A549 (cell line): ENCODE results near the gene FBXO21. TPM values are rescaled to one million over a fixed set of nuclear protein-coding genes. Genes with fewer than 3 reads are reported as not detected.

Experiments used
- ATAC-seq, 2 experiments: fragments of 200-7000 bp in 1 of 2; fragments of >200 bp in 1 of 2; cut with Nextera tagmentation in 1 of 2; cut with Tn5 transposase in 1 of 2; 3 replicates each; pipeline versions ENCODE4 v1.8.0 to v1.9.1; 2018 to 2020; ENCODE audit warnings: mild to moderate bottlenecking in 1 of 2, moderate library complexity in 1 of 2
- CTCF ChIA-PET: fragments of 300-600 bp; sonication (Branson Sonifier 250); formaldehyde crosslinking; extraction: SDS; loops from one replicate; lab custom pipeline; 2021; ENCODE audit warnings: antibody characterized with exemption, inconsistent platforms; lab: Yijun Ruan, JAX
- POLR2A ChIA-PET: fragments of 350-600 bp; formaldehyde crosslinking; extraction: SDS; loops from one replicate; lab custom pipeline; 2021; ENCODE audit warnings: antibody characterized with exemption, inconsistent platforms; lab: Yijun Ruan, JAX
- DNase-seq, 2 experiments: peaks; one replicate each; pipeline versions ENCODE4 v3.0.0 to v3.0.0-alpha.2; 2011 to 2016; ENCODE audit warnings: low read depth in 1 of 2, low spot score in 1 of 2
- FAIRE-seq: peaks from 2 replicates; lab custom pipeline; 2011; peaks lifted over from hg19 to GRCh38; lab: Jason Lieb, UNC
- H3K27ac ChIP-seq, 2 experiments: fragments of >200 bp; sonication (Bioruptor Twin); formaldehyde crosslinking; 3 replicates each; pipeline ENCODE4 v1.5.1; 2016 to 2017
- H3K4me1 ChIP-seq: fragments of >200 bp; sonication (Bioruptor Twin); formaldehyde crosslinking; 3 replicates; pipeline ENCODE4 v1.6.1; 2016
- H3K4me2 ChIP-seq: fragments of >200 bp; sonication (Bioruptor Twin); formaldehyde crosslinking; 3 replicates; pipeline ENCODE4 v1.6.1; 2016
- H3K4me3 ChIP-seq: fragments of >200 bp; sonication (Bioruptor Twin); formaldehyde crosslinking; 3 replicates; pipeline ENCODE4 v1.5.1; 2016
- H3K9me3 ChIP-seq: fragments of >200 bp; sonication (Bioruptor Twin); formaldehyde crosslinking; 3 replicates; pipeline ENCODE4 v1.6.1; 2016
- BHLHE40 ChIP-seq: IDR thresholded peaks from 2 replicates; pipeline ENCODE4 v1.6.1; 2012; ENCODE audit warnings: low read depth, low read length, inconsistent platforms
- CBX2 ChIP-seq: fragments of 200-600 bp; sonication (generic); IDR thresholded peaks from 2 replicates; pipeline ENCODE4 v1.6.1; 2016; ENCODE audit warnings: low read depth, mild to moderate bottlenecking, borderline replicate concordance
- CBX8 ChIP-seq: fragments of 200-600 bp; sonication (generic); IDR thresholded peaks from 2 replicates; pipeline ENCODE4 v1.6.1; 2016
- CHD2 ChIP-seq: fragments of 150-350 bp; IDR thresholded peaks from 2 replicates; pipeline ENCODE4 v1.6.1; 2014; ENCODE audit warnings: low read length; ENCODE audit not compliant: partially characterized antibody
- CHD4 ChIP-seq: fragments of 200-600 bp; sonication (generic); IDR thresholded peaks from 2 replicates; pipeline ENCODE4 v1.6.1; 2016; ENCODE audit warnings: antibody characterized with exemption, mild to moderate bottlenecking, borderline replicate concordance
- EHF ChIP-seq: fragments of 250-450 bp; sonication (Bioruptor Pico); IDR thresholded peaks from 2 replicates; pipeline ENCODE4 v1.5.0; 2020; ENCODE audit warnings: mild to moderate bottlenecking
- EHMT2 ChIP-seq: fragments of 200-600 bp; sonication (generic); IDR thresholded peaks from 2 replicates; pipeline ENCODE4 v1.6.1; 2016; ENCODE audit warnings: antibody characterized with exemption, low read depth, mild to moderate bottlenecking, moderate library complexity
- ESRRA ChIP-seq: fragments of 150-350 bp; IDR thresholded peaks from 2 replicates; pipeline ENCODE4 v1.6.1; 2014; ENCODE audit warnings: mild to moderate bottlenecking, low read length, borderline replicate concordance
- HDAC2 ChIP-seq: fragments of 200-600 bp; sonication (generic); IDR thresholded peaks from 2 replicates; pipeline ENCODE4 v1.6.1; 2016
- JUN ChIP-seq, 2 experiments: fragments of >200 bp; sonication (Bioruptor Twin); formaldehyde crosslinking; IDR thresholded peaks; 2 replicates in 1 of 2; 3 replicates in 1 of 2; pipeline ENCODE4 v1.6.1; 2016 to 2017
- KDM5A ChIP-seq: fragments of 200-600 bp; sonication (generic); IDR thresholded peaks from 2 replicates; pipeline ENCODE4 v1.6.1; 2016; ENCODE audit warnings: antibody characterized with exemption, mild to moderate bottlenecking
- MAFK ChIP-seq: fragments of 450-650 bp; IDR thresholded peaks from 2 replicates; pipeline ENCODE4 v1.6.1; 2014; ENCODE audit not compliant: partially characterized antibody
- NR3C1 ChIP-seq: fragments of >200 bp; sonication (Bioruptor Twin); formaldehyde crosslinking; IDR thresholded peaks from 3 replicates; pipeline ENCODE4 v1.6.1; 2017
- RAD21 ChIP-seq, 2 experiments: fragments of >200 bp in 1 of 2; sonication (Bioruptor Twin) in 1 of 2; formaldehyde crosslinking in 1 of 2; IDR thresholded peaks in 1 of 2; conservative IDR thresholded peaks in 1 of 2; 2 replicates in 1 of 2; 3 replicates in 1 of 2; pipeline ENCODE4 v1.6.1; 2012 to 2018; ENCODE audit warnings: inconsistent platforms in 1 of 2
- RARB ChIP-seq: fragments of 250-450 bp; sonication (Bioruptor Pico); IDR thresholded peaks from 2 replicates; pipeline ENCODE4 v1.8.0; 2021; ENCODE audit warnings: mild to moderate bottlenecking, moderate library complexity
- RCOR1 ChIP-seq: fragments of 150-350 bp; IDR thresholded peaks from 2 replicates; pipeline ENCODE4 v1.6.1; 2014; ENCODE audit warnings: antibody characterized with exemption, low read length, low read depth
- RFX5 ChIP-seq: fragments of 450-650 bp; IDR thresholded peaks from 2 replicates; pipeline ENCODE4 v1.7.1; 2014; ENCODE audit warnings: antibody characterized with exemption, mild to moderate bottlenecking, moderate library complexity
- RNF2 ChIP-seq: fragments of 200-600 bp; sonication (generic); IDR thresholded peaks from 2 replicates; pipeline ENCODE4 v1.6.1; 2016; ENCODE audit warnings: low read depth, mild to moderate bottlenecking, antibody characterized with exemption, moderate library complexity, borderline replicate concordance
- SREBF2 ChIP-seq: fragments of 450-650 bp; IDR thresholded peaks from 2 replicates; pipeline ENCODE4 v1.6.1; 2014; ENCODE audit warnings: mild to moderate bottlenecking, moderate library complexity
- TFCP2L1 ChIP-seq: fragments of 250-450 bp; sonication (Bioruptor Pico); IDR thresholded peaks from 2 replicates; pipeline ENCODE4 v1.5.0; 2021; ENCODE audit warnings: mild to moderate bottlenecking
- WGBS: methylation state at CpG from one replicate; pipeline ENCODE4 v1.1.6; 2017; ENCODE audit errors: missing lambda C conversion rate; 5-methylcytosine and 5-hydroxymethylcytosine counted together
- polyA plus RNA-seq, 4 experiments: library from polyadenylated mRNA; depleted of rRNA in 3 of 4; stranded (reverse); fragments of >200 nt; fragmentation: RNase III in 1 of 4; extraction: RNeasy Plus Mini Kit Qiagen cat#74134 plus additional on column Dnase treatment in 1 of 4; gene quantifications; 2 replicates in 3 of 4; 3 replicates in 1 of 4; pipeline ENCODE4 v1.2.3, GENCODE V29; 2011 to 2017
- TF ChIP-seq, protein P1 (sequence below): IDR thresholded peaks from 2 replicates; pipeline ENCODE4 v1.6.1; 2012
- TF ChIP-seq, protein P2 (sequence below): fragments of 200-600 bp; sonication (generic); IDR thresholded peaks from 2 replicates; pipeline ENCODE4 v1.6.1; 2016; ENCODE audit warnings: antibody characterized with exemption, mild to moderate bottlenecking, moderate library complexity
- TF ChIP-seq, protein P3 (sequence below): fragments of >200 bp; sonication (Bioruptor Twin); formaldehyde crosslinking; IDR thresholded peaks from 2 replicates; pipeline ENCODE4 v1.6.1; 2016

The FBXO21 gene
- polyA plus RNA-seq, 2 of the 4 experiments (the other 2 are of a cell fraction) = 33.2 to 62.4 TPM

DNA sequence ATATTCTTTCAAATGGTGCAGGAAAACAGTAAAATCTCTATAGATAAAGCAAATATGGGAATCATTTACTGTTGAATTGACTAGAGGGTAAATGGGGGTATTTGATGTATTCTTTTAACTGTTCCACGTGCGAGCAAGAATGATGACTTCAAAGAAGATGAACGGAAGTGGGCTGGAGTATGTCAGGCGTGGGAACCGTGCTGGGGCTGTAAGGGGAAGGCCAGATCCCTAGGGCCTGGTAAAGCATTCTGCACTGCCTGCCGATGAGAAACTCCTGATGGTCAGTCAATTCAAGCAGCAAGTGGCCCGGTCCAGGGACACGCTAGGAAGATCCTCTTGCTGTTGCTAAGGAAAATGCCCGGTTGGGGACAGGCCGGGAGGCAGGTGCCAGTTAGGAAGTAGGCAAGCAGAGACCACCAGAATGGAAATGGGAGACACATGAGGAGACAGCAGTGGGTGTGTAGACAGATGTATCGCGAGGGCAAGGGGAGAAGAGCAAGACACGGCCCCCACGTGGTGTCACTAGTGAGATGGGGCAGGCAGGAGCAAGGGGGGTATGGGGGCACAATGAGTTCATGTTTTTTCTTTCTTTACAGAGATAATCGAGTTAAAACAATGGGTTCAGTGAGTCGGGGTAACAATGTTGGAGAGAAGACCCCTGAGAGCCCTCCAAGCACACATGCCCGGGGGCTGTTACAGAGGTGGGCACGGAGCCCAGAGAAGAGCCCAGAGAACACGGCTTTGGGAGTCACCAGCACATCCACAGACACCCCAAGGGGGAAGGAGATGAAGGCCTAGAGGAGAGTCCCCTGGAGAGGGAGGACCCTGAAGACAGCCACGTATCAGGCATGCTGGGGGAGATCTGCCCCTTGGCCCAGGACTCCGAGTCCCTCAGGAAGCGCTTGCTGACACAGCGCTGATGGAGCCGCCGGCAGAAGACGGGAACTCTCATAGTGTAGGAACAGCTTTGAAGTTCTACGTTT is 37.2 kb downstream of the FBXO21 start:
- DNase-seq (no peak), ATAC-seq (no peak), FAIRE-seq (no peak)
- ChIA-PET CTCF (interaction anchor here (1.3 to 3.3 kb wide), 2 partner anchors 15 to 703 kb away, joined by 3 to 20 read pairs; no protein-coding TSS in a partner anchor), POLR2A (no interaction called here)
- Histone ChIP-seq H3K9me3 (no peaks in the 10 kb centered on the region), H3K4me1 (peaks cover 41% of the 10 kb centered on the region), H3K4me2 (no peak overlapping the region), H3K4me3 (no peak overlapping the region), H3K27ac (peak overlapping the region in 1 of 2 experiments; percentile 56; a peak in 2 of 6 replicates)
- no peak for TF ChIP-seq RNF2
- TF ChIP-seq EHF (CRISPR knock-in tag) = no peak
- no peak for TF ChIP-seq TFCP2L1 (CRISPR knock-in tag)
- no peak for TF ChIP-seq NR3C1
- TF ChIP-seq JUN (IDR thresholded peaks at IDR 0.05) = no peak
- TF ChIP-seq ESRRA = no peak
- TF ChIP-seq, protein P1, sequence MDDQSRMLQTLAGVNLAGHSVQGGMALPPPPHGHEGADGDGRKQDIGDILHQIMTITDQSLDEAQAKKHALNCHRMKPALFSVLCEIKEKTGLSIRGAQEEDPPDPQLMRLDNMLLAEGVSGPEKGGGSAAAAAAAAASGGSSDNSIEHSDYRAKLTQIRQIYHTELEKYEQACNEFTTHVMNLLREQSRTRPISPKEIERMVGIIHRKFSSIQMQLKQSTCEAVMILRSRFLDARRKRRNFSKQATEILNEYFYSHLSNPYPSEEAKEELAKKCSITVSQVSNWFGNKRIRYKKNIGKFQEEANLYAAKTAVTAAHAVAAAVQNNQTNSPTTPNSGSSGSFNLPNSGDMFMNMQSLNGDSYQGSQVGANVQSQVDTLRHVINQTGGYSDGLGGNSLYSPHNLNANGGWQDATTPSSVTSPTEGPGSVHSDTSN = no peak
- no peak for TF ChIP-seq KDM5A
- WGBS = 90% methylated on average over 27 of the region's 27 CpGs

DNA sequence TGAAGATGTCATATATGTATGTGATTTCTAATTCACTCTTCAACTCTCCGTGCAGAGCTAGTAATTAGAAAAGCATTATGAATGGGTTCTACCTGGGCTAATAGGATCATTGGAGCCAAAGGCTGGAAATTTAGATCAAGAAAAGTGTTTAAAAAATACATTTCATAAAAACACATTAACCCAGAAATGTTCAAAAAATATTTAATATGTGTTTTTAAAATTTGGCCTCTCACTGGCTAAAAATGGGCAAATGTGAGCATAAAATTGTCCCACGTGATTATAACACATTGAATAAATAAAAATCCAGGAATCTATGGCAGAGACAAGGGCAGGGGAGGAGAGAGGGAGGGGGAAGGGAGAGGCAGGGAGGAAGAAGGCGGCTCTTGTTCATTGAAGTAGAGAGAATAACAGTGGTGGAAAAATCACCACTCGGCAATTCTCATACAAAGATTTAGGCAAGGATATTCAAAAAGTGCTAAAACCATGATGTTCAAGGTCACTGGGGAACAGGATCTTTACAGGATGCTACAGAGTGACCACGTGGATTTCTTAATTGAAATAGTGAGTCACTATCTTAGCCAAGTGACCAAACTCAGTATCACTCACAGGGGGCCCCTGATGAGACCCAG is 38.8 kb downstream of the FBXO21 start:
- no peak for FAIRE-seq
- CTCF ChIA-PET = interaction anchor here (0.7 to 3.8 kb wide), 19 partner anchors 9 to 448 kb away, joined by 3 to 30 read pairs (median 4); partner anchors contain the start of gene TESC

DNA sequence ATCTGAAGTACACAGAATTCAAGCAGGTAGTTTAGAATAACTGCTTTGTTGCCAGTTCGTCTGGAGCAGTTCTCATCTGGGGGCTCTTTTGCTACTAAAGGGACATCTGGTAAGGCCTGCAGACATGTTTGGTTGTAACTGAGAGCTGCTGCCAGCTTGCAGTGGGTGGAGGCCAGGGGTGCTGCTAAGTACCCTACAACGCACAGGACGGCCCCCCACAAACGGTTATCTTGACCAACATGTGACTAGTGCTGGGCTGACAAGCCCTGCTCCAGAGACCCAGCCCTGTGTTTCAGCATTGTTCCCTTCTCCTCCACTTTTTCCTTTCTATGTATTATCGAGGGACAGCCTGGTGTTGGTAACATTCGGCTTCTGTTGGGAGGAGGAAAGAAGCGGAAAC is 40.8 kb downstream of the FBXO21 start:
- peaks cover 65% of the 10 kb centered on the region for H3K4me1 ChIP-seq
- CTCF ChIA-PET = interaction anchor here (1.1 to 3.8 kb wide), 5 partner anchors 9 to 124 kb away, joined by 3 to 30 read pairs (median 6); no protein-coding TSS in a partner anchor
- no peak overlapping the region for H3K4me3 ChIP-seq
- ATAC-seq (no peak), DNase-seq (no peak), FAIRE-seq (no peak)
- H3K27ac ChIP-seq = peak overlapping the region; percentile 80 to 88
- 92% methylated on average over 7 of the region's 7 CpGs for WGBS
- H3K4me2 ChIP-seq = peak overlapping the region; percentile 41; the same call in 2 of the 3 replicates
- POLR2A ChIA-PET = no interaction called here
- no peaks in the 10 kb centered on the region for H3K9me3 ChIP-seq
- TF ChIP-seq BHLHE40 (no peak), RFX5 (no peak), RAD21 (conservative IDR thresholded peaks at IDR 0.05 in 1 of 2, IDR thresholded peaks at IDR 0.05 in 1 of 2) (no peak), CHD4 (no peak), KDM5A (no peak), CHD2 (no peak), RCOR1 (no peak), EHMT2 (no peak), CBX2 (no peak), SREBF2 (no peak), HDAC2 (no peak), RARB (CRISPR knock-in tag) (no peak), CBX8 (no peak)
- TF ChIP-seq, protein P1 = no peak
- TF ChIP-seq, protein P2, sequence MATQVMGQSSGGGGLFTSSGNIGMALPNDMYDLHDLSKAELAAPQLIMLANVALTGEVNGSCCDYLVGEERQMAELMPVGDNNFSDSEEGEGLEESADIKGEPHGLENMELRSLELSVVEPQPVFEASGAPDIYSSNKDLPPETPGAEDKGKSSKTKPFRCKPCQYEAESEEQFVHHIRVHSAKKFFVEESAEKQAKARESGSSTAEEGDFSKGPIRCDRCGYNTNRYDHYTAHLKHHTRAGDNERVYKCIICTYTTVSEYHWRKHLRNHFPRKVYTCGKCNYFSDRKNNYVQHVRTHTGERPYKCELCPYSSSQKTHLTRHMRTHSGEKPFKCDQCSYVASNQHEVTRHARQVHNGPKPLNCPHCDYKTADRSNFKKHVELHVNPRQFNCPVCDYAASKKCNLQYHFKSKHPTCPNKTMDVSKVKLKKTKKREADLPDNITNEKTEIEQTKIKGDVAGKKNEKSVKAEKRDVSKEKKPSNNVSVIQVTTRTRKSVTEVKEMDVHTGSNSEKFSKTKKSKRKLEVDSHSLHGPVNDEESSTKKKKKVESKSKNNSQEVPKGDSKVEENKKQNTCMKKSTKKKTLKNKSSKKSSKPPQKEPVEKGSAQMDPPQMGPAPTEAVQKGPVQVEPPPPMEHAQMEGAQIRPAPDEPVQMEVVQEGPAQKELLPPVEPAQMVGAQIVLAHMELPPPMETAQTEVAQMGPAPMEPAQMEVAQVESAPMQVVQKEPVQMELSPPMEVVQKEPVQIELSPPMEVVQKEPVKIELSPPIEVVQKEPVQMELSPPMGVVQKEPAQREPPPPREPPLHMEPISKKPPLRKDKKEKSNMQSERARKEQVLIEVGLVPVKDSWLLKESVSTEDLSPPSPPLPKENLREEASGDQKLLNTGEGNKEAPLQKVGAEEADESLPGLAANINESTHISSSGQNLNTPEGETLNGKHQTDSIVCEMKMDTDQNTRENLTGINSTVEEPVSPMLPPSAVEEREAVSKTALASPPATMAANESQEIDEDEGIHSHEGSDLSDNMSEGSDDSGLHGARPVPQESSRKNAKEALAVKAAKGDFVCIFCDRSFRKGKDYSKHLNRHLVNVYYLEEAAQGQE = no peak
- TF ChIP-seq, protein P3, sequence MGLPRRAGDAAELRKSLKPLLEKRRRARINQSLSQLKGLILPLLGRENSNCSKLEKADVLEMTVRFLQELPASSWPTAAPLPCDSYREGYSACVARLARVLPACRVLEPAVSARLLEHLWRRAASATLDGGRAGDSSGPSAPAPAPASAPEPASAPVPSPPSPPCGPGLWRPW = no peak

More for the DNA sequence above, 38.8 kb downstream of the FBXO21 start:
- Histone ChIP-seq H3K4me3 (no peak overlapping the region), H3K4me2 (peak overlapping the region; percentile 34), H3K27ac (peak overlapping the region; percentile 80 to 88), H3K4me1 (peaks cover 48% of the 10 kb centered on the region), H3K9me3 (no peaks in the 10 kb centered on the region)
- no peak for ATAC-seq
- POLR2A ChIA-PET = no interaction called here
- WGBS = 42% methylated on average over 5 of the region's 5 CpGs
- no peak for DNase-seq
- no peak for TF ChIP-seq KDM5A
- peak; percentile 69 for TF ChIP-seq MAFK
